GM18508 (cell line): ENCODE data around the gene GCG.

Experiments
- ATAC-seq: cut with Tn5 transposase; IDR thresholded peaks from one replicate; pipeline ENCODE4 v1.9.1; 2021; ENCODE audit warnings: moderate number of reproducible peaks; ENCODE audit not compliant: insufficient read depth, unreplicated experiment

GCG gene

GRCh38 chr2:162152147-162152546 is at the start of gene GCG:
Gene GCG, minus strand, starts transcription at chr2:162152247. Its CDS starts 3,069 bp downstream, at chr2:162149178.
- ATAC-seq = no peak

- ATAC-seq = no peak
These were observed 48.6 kb upstream of the GCG start for GRCh38 chr2:162200636-162201035.

- no peak for ATAC-seq
These were observed 47.9 kb upstream of the GCG start for GRCh38 chr2:162199913-162200312.

- ATAC-seq = no peak
These were observed 46.2 kb upstream of the GCG start for GRCh38 chr2:162198239-162198638.

GRCh38 chr2:162197069-162197825 is 45.2 kb upstream of the GCG start:
- ATAC-seq = no peak

GRCh38 chr2:162196638-162197037 is 44.6 kb upstream of the GCG start:
- no peak for ATAC-seq

- no peak for ATAC-seq
These were observed 36.4 kb upstream of the GCG start for GRCh38 chr2:162188451-162188850.

- no peak for ATAC-seq
These were observed 33.6 kb upstream of the GCG start for GRCh38 chr2:162185541-162186232.

GRCh38 chr2:162184821-162185450 is 32.9 kb upstream of the GCG start:
- no peak for ATAC-seq

GRCh38 chr2:162184359-162184758 is 32.3 kb upstream of the GCG start:
- no peak for ATAC-seq

- ATAC-seq = no peak
These were observed 30.3 kb upstream of the GCG start for GRCh38 chr2:162182395-162182794.

- no peak for ATAC-seq
These were observed 25.3 kb upstream of the GCG start for GRCh38 chr2:162177301-162177700.

GRCh38 chr2:162175714-162176113 is 23.7 kb upstream of the GCG start:
- no peak for ATAC-seq

- no peak for ATAC-seq
These were observed 22.7 kb upstream of the GCG start for GRCh38 chr2:162174746-162175145.

- no peak for ATAC-seq
These were observed 20.8 kb upstream of the GCG start for GRCh38 chr2:162172802-162173370.

- no peak for ATAC-seq
These were observed 14.7 kb upstream of the GCG start for GRCh38 chr2:162166745-162167144.

- no peak for ATAC-seq
These were observed 14.1 kb upstream of the GCG start for GRCh38 chr2:162166174-162166573.

- no peak for ATAC-seq
These were observed 12.8 kb upstream of the GCG start for GRCh38 chr2:162164802-162165201.

GRCh38 chr2:162159446-162159845 is 7.4 kb upstream of the GCG start:
- no peak for ATAC-seq

- ATAC-seq = no peak
These were observed 4.1 kb upstream of the GCG start for GRCh38 chr2:162156149-162156548.

GRCh38 chr2:162155093-162155492 is 3.0 kb upstream of the GCG start:
- no peak for ATAC-seq
